GM12872 (cell line): ENCODE results near the gene CAPN11.

ENCODE experiments used
- TF ChIP-seq, protein P1 (sequence below): IDR thresholded peaks from 3 replicates; pipeline ENCODE4 v1.5.1; 2011; ENCODE audit warnings: low read depth, mild to moderate bottlenecking, low read length, moderate library complexity; ENCODE audit not compliant: insufficient read depth

The CAPN11 gene

DNA sequence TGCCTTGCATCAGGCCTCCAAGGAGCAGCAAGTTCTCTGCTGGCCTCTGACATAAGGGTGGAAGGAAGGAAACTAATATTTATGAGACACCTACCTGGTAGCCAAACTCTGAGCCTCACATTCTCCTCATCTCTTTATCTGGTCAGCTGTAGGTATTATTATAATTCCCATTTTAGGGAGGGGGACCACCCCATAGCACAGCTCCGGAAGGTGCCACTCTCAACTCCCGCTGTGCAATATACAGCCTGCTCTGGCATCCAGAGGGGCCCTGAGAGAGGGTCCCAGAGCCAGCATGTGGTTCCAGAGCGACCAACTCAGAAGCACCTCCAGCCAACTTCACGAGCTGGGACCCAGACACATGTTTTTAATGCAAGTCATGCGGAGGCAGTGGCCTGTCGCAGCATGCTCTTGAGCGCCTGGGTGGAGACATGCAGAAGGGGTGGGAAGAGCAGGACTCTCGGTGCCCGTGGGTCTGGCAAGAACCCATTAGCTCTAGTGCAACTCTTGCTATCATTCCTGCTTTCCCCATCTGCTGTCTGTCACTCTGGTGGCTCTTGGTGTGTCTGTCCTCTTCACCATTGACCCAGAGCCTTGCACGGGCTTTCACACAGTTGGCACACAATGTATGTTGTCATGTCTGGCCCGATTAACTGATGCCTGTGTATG lies 43.2 kb downstream of the CAPN11 start:
- TF ChIP-seq, protein P1, sequence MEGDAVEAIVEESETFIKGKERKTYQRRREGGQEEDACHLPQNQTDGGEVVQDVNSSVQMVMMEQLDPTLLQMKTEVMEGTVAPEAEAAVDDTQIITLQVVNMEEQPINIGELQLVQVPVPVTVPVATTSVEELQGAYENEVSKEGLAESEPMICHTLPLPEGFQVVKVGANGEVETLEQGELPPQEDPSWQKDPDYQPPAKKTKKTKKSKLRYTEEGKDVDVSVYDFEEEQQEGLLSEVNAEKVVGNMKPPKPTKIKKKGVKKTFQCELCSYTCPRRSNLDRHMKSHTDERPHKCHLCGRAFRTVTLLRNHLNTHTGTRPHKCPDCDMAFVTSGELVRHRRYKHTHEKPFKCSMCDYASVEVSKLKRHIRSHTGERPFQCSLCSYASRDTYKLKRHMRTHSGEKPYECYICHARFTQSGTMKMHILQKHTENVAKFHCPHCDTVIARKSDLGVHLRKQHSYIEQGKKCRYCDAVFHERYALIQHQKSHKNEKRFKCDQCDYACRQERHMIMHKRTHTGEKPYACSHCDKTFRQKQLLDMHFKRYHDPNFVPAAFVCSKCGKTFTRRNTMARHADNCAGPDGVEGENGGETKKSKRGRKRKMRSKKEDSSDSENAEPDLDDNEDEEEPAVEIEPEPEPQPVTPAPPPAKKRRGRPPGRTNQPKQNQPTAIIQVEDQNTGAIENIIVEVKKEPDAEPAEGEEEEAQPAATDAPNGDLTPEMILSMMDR = no peak

DNA sequence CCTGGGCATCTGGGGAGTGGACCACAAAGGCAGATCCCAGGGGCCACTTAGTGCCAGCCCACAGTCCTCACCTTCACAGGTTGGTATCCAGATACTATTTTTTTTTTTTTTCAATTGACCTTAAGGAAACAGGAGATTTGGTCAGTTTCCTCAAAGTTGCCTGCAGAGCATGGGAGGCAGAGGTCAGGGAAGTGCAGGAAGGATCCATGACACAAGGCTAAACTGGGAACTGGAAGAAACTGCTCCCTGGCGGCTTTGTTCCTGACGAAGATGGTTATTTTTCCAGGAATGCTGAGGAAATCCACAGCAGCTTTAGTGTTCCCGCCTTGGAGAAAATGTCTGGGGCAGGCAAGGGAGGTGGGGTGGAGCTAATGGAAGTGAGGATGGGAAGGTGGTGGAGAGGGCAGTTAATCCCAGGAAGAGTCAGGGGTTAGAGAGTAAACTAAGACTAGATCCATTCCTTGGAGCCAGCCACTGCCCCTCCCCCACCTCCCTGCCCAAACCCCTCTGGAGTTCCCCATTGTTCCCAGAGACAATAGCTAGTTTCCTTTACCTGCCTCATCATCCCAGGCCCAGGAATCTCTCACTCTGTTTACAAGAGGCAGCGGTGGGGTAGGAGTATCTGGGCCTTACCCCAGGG lies 43.8 kb downstream of the CAPN11 start:
- TF ChIP-seq, protein P1 = no peak

DNA sequence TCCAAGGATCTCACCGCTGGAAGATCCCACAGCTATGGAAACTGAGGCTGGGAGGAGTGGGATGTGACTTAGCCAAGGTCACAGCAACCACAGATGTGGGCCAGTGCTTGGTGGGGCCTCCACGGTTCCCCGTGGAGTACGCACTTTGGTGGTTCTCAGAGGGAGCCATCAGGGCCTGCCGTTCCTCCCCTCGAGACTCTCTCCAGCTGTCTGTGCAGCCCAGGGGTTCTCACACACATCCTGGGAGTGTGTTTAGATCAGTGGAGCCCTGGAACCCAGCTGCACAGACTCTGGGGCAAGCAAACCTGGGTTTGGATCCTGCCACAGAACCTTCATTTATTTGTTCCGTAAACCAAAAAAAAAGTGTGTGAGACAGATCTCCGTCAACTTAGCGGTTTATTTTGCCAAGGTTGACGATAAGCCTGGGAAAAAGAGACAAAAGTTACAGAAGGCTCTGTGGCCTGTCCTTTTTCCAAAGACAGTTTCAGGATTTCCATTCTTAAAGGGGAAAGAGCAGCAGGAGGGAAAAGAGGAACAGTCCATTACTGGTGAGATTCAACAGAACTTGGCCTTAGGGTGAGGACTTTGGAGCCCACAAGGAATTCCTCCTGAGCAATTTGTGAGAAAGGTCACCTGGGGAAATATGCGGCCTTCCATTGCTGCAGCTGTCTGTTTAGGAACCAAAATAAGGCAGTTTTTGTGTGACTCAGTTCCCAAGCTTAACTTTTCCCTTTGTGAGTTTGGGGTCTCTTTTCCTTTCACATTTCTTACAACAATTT lies 44.5 kb downstream of the CAPN11 start:
- TF ChIP-seq, protein P1 = no peak

DNA sequence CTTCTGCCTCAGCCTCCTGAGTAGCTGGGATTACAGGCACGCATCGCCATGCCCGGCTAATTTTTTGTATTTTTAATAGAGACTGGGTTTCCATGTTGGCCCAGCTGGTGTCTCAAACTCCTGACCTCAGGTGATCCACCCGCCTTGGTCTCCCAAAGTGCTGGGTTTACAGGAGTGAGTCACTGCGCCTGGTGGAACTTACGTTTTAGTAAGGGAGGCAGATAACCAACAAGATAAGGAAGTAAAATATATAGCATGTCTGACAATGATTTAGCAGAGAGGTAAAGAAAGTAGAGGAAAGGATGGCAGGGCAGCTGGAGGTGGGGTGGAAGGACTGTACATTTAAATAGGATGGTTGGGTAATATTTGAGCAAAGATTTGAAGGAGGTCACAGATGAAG lies 45.3 kb downstream of the CAPN11 start:
- TF ChIP-seq, protein P1 = no peak

DNA sequence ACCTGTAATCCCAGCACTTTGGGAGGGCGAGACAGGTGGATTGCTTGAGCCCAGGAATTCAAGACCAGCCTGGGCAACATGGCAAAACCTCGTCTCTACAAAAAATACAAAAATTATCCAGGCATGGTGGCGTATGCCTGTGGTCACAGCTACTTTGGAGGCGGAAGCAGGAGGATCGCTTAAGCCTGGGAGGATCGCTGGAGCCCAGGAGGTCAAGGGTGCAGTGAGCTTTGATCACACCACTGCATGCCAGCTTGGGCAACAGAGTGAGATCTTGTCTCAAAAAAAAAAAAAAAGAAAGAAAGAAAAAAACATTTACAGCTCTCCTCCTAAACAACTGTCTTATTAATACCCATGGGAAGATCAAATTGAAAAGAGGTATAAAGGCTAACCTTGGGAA lies 49.3 kb downstream of the CAPN11 start:
- TF ChIP-seq, protein P1 = no peak

DNA sequence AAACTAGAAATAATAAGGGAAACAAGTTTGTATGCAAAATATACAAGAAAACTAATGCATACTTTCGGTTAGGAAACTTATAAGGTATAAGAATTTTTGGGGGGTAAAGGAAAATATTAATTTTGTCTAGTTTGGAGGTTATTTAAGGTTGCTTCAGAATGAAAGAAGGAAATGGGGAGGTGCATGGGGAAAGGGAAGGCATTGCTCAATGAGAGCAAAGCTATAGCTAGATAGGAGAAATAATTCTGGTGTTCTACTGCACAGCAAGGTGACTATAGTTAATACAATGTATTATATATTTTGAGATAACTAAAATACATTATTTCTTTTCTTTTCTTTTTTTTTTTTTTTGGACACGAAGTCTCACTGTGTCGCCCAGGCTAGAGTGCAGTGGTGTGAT lies 52.7 kb downstream of the CAPN11 start:
- TF ChIP-seq, protein P1 = no peak

DNA sequence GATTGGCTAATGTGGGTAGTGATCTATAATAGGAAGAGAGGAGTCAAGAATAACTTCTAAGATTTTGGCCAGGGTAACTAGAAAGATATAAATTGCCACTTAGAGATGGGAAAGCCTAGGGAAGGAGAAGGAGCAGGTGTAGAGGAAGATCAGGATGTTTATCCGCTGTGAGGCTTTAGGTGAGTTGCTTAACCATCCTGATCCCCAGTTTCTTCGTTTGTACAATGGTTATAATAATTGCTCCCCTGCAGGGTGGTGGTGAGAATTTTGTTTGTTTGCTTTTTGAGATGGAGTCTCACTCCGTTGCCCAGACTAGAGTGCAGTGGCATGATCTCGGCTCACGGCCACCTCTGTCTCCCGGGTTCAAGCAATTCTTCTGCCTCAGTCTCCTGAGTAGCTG lies 55.7 kb downstream of the CAPN11 start:
- TF ChIP-seq, protein P1 = no peak
